PC-3 (cell line): ENCODE results near the gene SLC1A2. TPM values are rescaled to one million over a fixed set of nuclear protein-coding genes. Genes with fewer than 3 reads are reported as not detected.
A peak's percentile ranks its signal among the peaks of the same experiment; 100 is the strongest.

Experiments used
- ATAC-seq: fragments of 200-7000 bp; cut with Tn5 transposase; 2 replicates; pipeline ENCODE4 v1.9.1; 2020; ENCODE audit warnings: mild to moderate bottlenecking, moderate library complexity
- BruUV-seq: library from RNA; stranded (reverse); fragments of 400-500 nt; replicated peaks from 2 replicates; lab custom pipeline; 2021; lab: Mats Ljungman, UMichigan
- CTCF ChIA-PET: fragments of 300-600 bp; sonication (Branson Sonifier 250); formaldehyde crosslinking; loops from one replicate; lab custom pipeline; 2022; ENCODE audit warnings: antibody characterized with exemption; lab: Charles Lee
- POLR2A ChIA-PET: fragments of 300-600 bp; sonication (Branson Sonifier 250); formaldehyde crosslinking; loops from one replicate; lab custom pipeline; 2022; ENCODE audit warnings: antibody characterized with exemption; ENCODE audit not compliant: unreplicated experiment; lab: Charles Lee
- DNase-seq: peaks from one replicate; pipeline ENCODE4 v3.0.0-alpha.2; 2015
- H2AFZ ChIP-seq: fragments of 300-600 bp; sonication (generic); 2 replicates; pipeline ENCODE4 v1.6.0; 2016; ENCODE audit warnings: antibody characterized with exemption, low read length
- H3F3A ChIP-seq: fragments of 300-600 bp; sonication (generic); one replicate; pipeline ENCODE4 v1.6.0; 2017; ENCODE audit warnings: antibody characterized with exemption, low read length, control low read depth, mild to moderate bottlenecking; ENCODE audit not compliant: unreplicated experiment
- H3K27ac ChIP-seq: fragments of 300-600 bp; sonication (generic); 2 replicates; pipeline ENCODE4 v1.5.1; 2016; ENCODE audit warnings: mild to moderate bottlenecking, low read length
- H3K27me3 ChIP-seq: fragments of 300-600 bp; sonication (generic); 2 replicates; pipeline ENCODE4 v1.6.1; 2016; ENCODE audit warnings: low read length, mixed read lengths
- H3K36me3 ChIP-seq: fragments of 300-600 bp; sonication (generic); 2 replicates; pipeline ENCODE4 v1.6.1; 2016; ENCODE audit warnings: low read depth, mixed run types, low read length, mixed read lengths
- H3K4me1 ChIP-seq: fragments of 300-600 bp; sonication (generic); 2 replicates; pipeline ENCODE4 v1.5.1; 2016; ENCODE audit warnings: low read length; ENCODE audit not compliant: insufficient read depth
- H3K4me2 ChIP-seq: fragments of 300-600 bp; sonication (generic); 2 replicates; pipeline ENCODE4 v1.6.0; 2016; ENCODE audit warnings: low read length
- H3K4me3 ChIP-seq: fragments of 300-600 bp; sonication (generic); 2 replicates; pipeline ENCODE4 v1.5.1; 2016; ENCODE audit warnings: mild to moderate bottlenecking, low read length, mixed read lengths
- H3K79me2 ChIP-seq: fragments of 300-600 bp; sonication (generic); 2 replicates; pipeline ENCODE4 v1.6.1; 2017; ENCODE audit warnings: low read length, mixed read lengths
- H3K9ac ChIP-seq: fragments of 300-600 bp; sonication (generic); 2 replicates; pipeline ENCODE4 v1.6.0; 2016; ENCODE audit warnings: mild to moderate bottlenecking, low read length
- H3K9me2 ChIP-seq: fragments of 300-600 bp; sonication (generic); replicated peaks from 2 replicates; pipeline ENCODE4 v1.6.1; 2016; ENCODE audit warnings: mixed run types, low read length, mixed read lengths
- H3K9me3 ChIP-seq: fragments of 300-600 bp; sonication (generic); 2 replicates; pipeline ENCODE4 v1.6.1; 2016; ENCODE audit warnings: low read length, mixed read lengths
- H4K20me1 ChIP-seq: fragments of 300-600 bp; sonication (generic); 2 replicates; pipeline ENCODE4 v1.6.1; 2016; ENCODE audit warnings: low read length, mixed read lengths
- CTCF ChIP-seq: fragments of 300-600 bp; sonication (generic); conservative IDR thresholded peaks from 2 replicates; pipeline ENCODE4 v1.5.1; 2017; ENCODE audit warnings: antibody characterized with exemption, low read depth, mild to moderate bottlenecking, low read length
- EZH2 ChIP-seq: fragments of 300-600 bp; sonication (generic); IDR thresholded peaks from one replicate; pipeline ENCODE4 v1.6.1; 2017; ENCODE audit warnings: antibody characterized with exemption, mild to moderate bottlenecking, low read length; ENCODE audit not compliant: unreplicated experiment
- EZH2phosphoT487 ChIP-seq: fragments of 300-600 bp; sonication (generic); IDR thresholded peaks from 2 replicates; pipeline ENCODE4 v1.6.1; 2018; ENCODE audit warnings: mild to moderate bottlenecking, antibody characterized with exemption, low read length, borderline replicate concordance
- intact Hi-C: fragments of 100-400 bp; cut with micrococcal nuclease; formaldehyde crosslinking; loops from 2 replicates; pipeline ENCODE4 v1.9.0; 2023
- total RNA-seq: library from RNA; depleted of rRNA; stranded (reverse); fragments of >200 nt; gene quantifications from 2 replicates; pipeline ENCODE4 v1.2.3, GENCODE V29; 2014

SLC1A2 gene
- total RNA-seq, 1 experiment from 2014 or later: 0.18 TPM

- Histone ChIP-seq H3K27ac (no peak overlapping the region), H3K9me3 (no peaks in the 10 kb centered on the region), H3K36me3 (no peaks in the 10 kb centered on the region), H3K4me1 (peaks cover 5% of the 10 kb centered on the region; the same call in 1 of the 2 replicates), H3K79me2 (no peaks in the 10 kb centered on the region), H3K9ac (no peak overlapping the region), H2AFZ (peak overlapping the region; percentile 18; the same call in 1 of the 2 replicates), H3K27me3 (no peaks in the 10 kb centered on the region), H4K20me1 (no peaks in the 10 kb centered on the region), H3F3A (no peaks in the 10 kb centered on the region), H3K4me2 (no peak overlapping the region), H3K9me2 (no peaks in the 10 kb centered on the region), H3K4me3 (no peak overlapping the region)
- no peak for TF ChIP-seq CTCF
- TF ChIP-seq EZH2: no peak
- no peak for TF ChIP-seq EZH2phosphoT487
- peak; percentile 59 for ATAC-seq
- peak; percentile 42 for DNase-seq
- CTCF ChIA-PET: no interaction called here
- intact Hi-C loops: no loop called here
- no TSS peak for BruUV-seq
- POLR2A ChIA-PET: no interaction called here
These were observed 96.1 kb downstream of the SLC1A2 start for GRCh38 chr11:35323076-35323868.

DNA sequence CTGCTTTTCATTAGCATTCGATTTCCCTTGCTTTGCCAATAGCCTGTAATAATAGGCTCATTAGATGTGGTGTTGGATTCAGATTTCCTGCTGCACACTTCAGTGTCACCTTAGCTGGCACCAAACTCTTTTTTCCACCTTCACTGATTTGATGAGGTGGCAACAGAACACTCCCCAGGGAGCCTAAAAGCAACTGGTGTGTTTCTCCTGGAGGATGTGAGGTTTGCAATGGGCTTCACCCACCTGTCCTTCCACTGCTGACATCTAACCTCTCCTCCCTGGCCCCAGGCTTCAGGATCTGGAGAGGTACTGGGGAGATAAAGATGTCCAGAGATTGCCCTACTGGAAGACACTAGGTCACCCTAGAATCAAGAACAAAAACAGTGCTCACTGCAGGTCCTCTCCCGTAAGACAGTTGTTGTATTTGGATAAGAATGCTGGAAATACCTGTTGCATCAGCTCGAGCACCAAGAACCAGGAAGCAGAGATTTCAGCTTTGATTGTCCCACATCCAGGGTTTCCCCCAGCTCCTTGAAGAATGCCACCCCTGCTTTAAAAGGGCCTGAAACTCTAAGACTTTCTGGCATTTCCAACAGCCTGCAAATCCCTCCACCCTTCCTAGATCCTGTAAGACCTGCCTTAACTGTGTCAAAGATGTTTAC lies 96.9 kb downstream of the SLC1A2 start:
- ChIA-PET CTCF (no interaction called here), POLR2A (no interaction called here)
- H3K4me1 ChIP-seq: peaks cover 5% of the 10 kb centered on the region; the same call in 1 of the 2 replicates
- no peaks in the 10 kb centered on the region for H4K20me1 ChIP-seq
- ATAC-seq: no peak
- no peak overlapping the region for H3K4me3 ChIP-seq
- no TSS peak for BruUV-seq
- peak overlapping the region; percentile 18; the same call in 1 of the 2 replicates for H2AFZ ChIP-seq
- TF ChIP-seq EZH2phosphoT487: no peak
- no peak for TF ChIP-seq CTCF
- TF ChIP-seq EZH2: no peak
- H3K27ac ChIP-seq: no peak overlapping the region
- no peaks in the 10 kb centered on the region for H3K36me3 ChIP-seq
- H3K79me2 ChIP-seq: no peaks in the 10 kb centered on the region
- no peaks in the 10 kb centered on the region for H3K9me2 ChIP-seq
- H3F3A ChIP-seq: no peaks in the 10 kb centered on the region
- H3K9ac ChIP-seq: no peak overlapping the region
- H3K4me2 ChIP-seq: no peak overlapping the region
- intact Hi-C loops: no loop called here
- no peak for DNase-seq
- H3K27me3 ChIP-seq: no peaks in the 10 kb centered on the region
- no peaks in the 10 kb centered on the region for H3K9me3 ChIP-seq
